GM19351 (cell line): ENCODE results near the gene RNASEH2C.
"Not testable (repeated sequence)": the region's sequence is repeated elsewhere in the genome, so short reads cannot be mapped to it uniquely, and the experiment has no call there.

Source experiments
- ATAC-seq: cut with Tn5 transposase; IDR thresholded peaks from one replicate; pipeline ENCODE4 v1.9.1; 2021; ENCODE audit warnings: mild to moderate bottlenecking, moderate library complexity; ENCODE audit not compliant: unreplicated experiment

Gene RNASEH2C

DNA sequence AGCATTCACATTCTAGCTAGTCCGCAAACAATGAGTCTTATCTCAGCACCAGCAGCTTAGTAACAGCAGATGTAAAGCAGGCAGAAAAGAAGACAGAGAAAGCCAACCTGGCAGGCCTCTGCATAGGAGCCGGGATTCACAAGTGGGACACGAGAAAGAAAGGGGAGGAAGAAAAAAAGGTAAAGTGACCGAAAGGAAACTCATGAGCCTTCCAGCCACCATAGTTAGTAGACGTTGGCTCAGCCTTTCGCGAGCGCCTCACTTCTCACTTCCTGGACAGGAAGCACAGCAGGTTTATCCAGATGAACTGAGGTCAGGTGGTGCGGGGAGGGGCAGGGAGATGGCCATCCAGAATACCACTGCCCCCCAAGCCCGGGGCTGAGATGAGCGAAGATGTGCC lies 28.2 kb downstream of the RNASEH2C start:
- no peak for ATAC-seq

DNA sequence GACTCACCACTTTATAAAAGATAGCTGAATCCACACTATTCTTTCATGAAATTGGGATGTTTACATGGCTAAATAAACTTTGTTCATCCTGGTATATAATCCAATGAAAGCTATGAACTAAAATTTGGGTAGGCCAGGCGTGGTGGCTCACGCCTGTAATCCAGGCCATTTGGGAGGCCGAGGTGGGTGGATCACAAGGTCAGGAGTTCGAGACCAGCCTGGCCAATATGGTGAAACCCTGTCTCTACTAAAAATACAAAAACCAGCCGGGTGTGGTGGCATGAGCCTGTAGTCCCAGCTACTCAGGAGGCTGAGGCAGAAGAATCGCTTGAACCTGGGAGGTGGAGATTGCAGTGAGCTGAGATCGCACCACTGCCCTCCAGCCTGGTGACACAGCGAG lies 28.8 kb downstream of the RNASEH2C start:
- ATAC-seq = not testable (repeated sequence)

DNA sequence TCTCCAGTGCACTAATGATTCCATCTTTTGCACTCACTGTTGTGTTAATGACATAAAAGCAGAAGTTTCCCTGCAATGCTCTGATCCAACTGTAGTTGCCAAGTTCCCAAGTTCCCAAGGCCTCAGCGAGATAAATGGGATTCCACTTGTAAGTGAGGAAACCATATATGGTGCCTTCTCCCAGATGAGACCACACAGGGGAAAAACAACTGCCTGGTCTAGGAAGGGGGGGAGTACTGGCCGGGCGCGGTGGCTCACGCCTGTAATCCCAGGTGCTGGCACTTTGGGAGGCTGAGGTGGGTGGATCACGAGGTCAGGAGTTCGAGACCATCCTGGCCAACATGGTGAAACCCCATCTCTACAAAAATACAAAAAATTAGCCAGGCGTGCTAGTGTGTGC lies 34.6 kb downstream of the RNASEH2C start:
- ATAC-seq = no peak

DNA sequence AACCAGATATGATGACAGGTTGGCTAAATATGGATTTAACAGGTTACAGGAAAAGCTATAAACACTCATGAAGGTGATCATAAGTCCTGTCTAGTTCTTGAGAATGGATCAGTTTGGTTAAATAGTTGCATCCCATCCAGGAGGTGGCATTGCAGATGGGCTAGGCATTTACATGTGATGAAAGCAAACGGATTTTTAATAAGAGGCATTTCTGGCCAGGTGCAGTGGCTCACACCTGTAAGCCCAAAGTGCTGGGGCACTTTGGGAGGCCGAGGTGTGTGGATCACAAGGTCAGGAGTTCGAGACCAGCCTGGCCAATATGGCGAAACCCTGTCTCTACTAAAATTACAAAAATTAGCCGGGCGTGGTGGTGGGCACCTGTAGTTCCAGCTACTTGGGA lies 37.1 kb downstream of the RNASEH2C start:
- not testable (repeated sequence) for ATAC-seq

DNA sequence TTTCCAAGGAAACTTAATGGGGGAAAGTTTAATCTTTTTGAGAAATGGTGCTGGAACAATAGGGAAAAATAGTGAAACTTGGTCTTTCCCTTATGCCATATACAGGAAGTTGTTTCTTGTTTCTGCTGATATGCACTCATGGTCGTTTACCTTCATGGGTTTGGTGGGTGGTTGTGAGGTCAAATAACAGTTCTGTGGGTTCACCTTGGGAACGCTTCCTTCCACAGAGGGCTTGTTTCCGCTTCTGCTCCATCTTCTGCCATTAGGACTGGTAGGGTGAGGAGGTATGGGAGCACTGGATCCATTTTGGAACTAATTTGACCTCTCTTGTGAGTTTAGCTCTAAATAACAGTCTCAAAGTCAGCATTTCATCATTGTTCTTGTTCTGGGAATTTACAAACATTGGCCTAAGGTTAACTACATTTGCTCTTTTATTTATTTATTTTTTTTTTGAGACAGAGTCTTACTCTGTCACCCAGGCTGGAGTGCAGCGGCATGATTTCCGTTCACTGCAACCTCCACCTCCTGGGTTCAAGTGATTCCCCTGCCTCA lies 40.3 kb downstream of the RNASEH2C start:
- no peak for ATAC-seq

DNA sequence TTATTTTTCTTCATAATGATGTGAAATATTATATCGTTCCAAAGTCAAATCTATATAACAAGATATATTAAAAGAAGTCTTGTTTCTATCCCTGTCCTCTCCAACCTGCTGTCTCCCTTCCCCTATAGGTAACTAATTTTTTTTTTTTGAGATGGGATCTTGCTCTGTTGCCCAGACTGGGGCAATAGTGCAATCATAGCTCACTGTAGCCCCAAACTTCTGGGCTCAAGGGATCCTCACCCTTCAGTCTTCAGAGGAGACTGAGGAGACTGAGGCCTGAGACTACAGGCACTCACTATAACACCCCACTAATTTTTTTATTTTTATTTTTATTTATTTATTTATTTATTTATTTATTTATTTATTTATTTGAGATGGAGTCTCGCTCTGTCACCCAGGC lies 47.6 kb downstream of the RNASEH2C start:
- no peak for ATAC-seq

DNA sequence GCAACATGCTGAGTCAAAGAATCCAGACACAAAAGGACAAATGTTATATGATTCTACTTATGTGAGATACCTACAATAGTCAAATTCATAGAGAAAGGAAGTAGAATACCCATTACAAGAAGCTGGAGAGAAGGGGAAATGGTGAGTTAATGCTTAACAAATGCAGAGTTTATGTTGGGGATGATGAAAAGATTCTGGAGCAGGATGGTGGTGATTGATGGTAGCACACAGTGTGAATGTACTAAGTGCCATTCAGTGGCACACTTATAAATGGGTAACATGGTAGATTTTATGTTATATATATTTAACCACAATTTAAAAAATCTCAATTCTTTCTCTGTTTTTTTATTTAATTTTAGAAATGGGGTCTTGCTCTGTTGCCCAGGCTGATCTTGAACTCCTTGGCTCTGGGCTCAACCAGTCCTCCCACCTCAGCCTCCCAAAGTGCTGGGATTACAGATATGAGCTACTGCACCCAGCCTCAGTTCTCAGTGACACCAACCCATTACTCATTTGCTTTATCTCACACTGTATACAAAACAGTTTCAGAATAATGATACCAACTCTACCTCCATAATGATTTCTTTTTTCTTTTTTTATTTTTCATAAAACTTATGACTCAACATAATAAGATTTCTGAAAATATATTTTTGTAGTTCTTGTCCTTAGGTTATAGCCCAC lies 48.3 kb downstream of the RNASEH2C start:
- no peak for ATAC-seq
